ENCODE data around the gene NMB. TPM values are rescaled to one million over a fixed set of nuclear protein-coding genes. Genes with fewer than 3 reads are reported as not detected.

NMB gene
- total RNA-seq, 1 donor from 2014 or later: 2.8 TPM

- Mint-ChIP-seq H3K27me3 (no peaks in the 10 kb centered on the region), H3K9me3 (peaks cover 19% of the 10 kb centered on the region), H3K4me1 (no peaks in the 10 kb centered on the region), H3K36me3 (ENCODE audit: low read depth) (peaks cover 47% of the 10 kb centered on the region), H3K27ac (no peak overlapping the region), H3K4me3 (no peak overlapping the region)
- intact Hi-C loops (cut with micrococcal nuclease): no loop called here
- DNase-seq: no peak
Measured at GRCh38 chr15:84621358-84621979, 36.5 kb downstream of the NMB start.

DNA sequence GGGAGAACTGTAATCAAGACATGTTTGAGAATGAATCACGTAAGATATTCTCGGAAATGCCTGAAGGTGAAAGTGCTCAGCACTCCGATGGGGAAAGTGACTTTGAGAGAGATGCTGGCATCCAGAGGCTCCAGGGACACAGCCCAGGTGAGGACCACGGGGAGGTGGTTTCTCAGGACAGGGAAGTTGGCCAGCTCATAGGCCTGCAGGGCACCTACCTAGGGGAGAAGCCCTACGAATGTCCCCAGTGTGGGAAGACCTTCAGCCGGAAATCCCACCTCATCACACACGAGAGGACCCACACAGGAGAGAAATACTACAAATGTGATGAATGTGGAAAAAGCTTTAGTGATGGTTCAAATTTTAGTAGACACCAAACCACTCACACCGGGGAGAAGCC, 37.4 kb downstream of the NMB start:
- peaks cover under 1% of the 10 kb centered on the region for H3K4me1 Mint-ChIP-seq
- H3K4me3 Mint-ChIP-seq: no peak overlapping the region
- no peak overlapping the region for H3K27ac Mint-ChIP-seq
- H3K36me3 Mint-ChIP-seq (ENCODE audit: low read depth): peaks cover 50% of the 10 kb centered on the region
- intact Hi-C loops (cut with micrococcal nuclease): no loop called here
- peaks cover 19% of the 10 kb centered on the region for H3K9me3 Mint-ChIP-seq
- DNase-seq: no peak
- no peaks in the 10 kb centered on the region for H3K27me3 Mint-ChIP-seq

DNA sequence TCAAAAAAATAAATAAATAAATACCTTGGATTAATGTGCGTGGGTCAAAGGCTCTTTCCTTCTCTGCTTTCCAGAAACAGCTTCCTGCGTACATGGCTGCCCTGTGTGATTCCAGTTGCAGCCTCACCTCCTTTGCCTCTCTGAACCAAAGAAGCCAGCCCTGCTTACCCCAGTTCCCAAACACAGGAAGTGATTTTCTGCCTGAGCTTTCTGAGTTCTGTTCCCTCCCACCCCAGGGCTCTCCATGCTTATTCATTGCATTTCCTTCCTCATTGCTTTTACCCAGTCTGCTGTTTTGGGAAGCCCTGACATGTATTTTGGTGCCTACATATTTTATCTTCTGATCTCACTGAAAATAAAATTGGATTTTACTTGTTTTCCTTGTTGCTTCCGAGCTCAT, 41.8 kb downstream of the NMB start:
- H3K36me3 Mint-ChIP-seq (ENCODE audit: low read depth): peaks cover 20% of the 10 kb centered on the region
- intact Hi-C loops (cut with micrococcal nuclease): no loop called here
- peaks cover 13% of the 10 kb centered on the region for H3K9me3 Mint-ChIP-seq
- no peak overlapping the region for H3K4me3 Mint-ChIP-seq
- H3K27ac Mint-ChIP-seq: no peak overlapping the region
- DNase-seq: no peak
- no peaks in the 10 kb centered on the region for H3K27me3 Mint-ChIP-seq
- H3K4me1 Mint-ChIP-seq: peaks cover 2% of the 10 kb centered on the region

DNA sequence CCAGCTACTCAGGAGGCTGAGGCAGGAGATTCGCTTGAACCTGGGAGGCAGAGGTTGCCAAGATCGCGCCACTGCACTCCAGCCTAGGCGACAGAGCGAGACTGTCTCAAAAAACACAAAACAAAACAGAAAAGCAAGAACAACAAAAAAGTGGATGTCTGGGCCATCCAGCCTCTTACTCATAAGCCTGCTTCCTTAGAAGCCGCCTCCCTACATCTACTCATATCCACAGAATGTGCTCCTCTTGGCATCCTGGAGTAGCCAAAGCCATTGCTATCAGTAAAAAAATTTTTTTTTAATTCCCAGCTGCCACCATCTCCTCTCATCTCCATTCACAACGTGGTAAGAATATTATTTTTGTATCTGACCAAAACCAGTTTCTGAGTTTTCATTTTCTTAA, 46.4 kb downstream of the NMB start:
- Mint-ChIP-seq H3K4me1 (peaks cover 2% of the 10 kb centered on the region), H3K4me3 (no peak overlapping the region), H3K27ac (no peak overlapping the region), H3K9me3 (no peaks in the 10 kb centered on the region), H3K36me3 (ENCODE audit: low read depth) (peaks cover 10% of the 10 kb centered on the region), H3K27me3 (no peaks in the 10 kb centered on the region)
- intact Hi-C loops (cut with micrococcal nuclease): no loop called here
- no peak for DNase-seq

GRCh38 chr15:84609818-84610525, 48.0 kb downstream of the NMB start:
- Mint-ChIP-seq H3K4me1 (peaks cover 10% of the 10 kb centered on the region), H3K4me3 (no peak overlapping the region), H3K27me3 (no peaks in the 10 kb centered on the region), H3K36me3 (ENCODE audit: low read depth) (peaks cover 13% of the 10 kb centered on the region), H3K27ac (no peak overlapping the region), H3K9me3 (no peaks in the 10 kb centered on the region)
- intact Hi-C loops (cut with micrococcal nuclease): no loop called here
- no peak for DNase-seq

GRCh38 chr15:84608707-84609284, 49.2 kb downstream of the NMB start:
- intact Hi-C loops (cut with micrococcal nuclease): no loop called here

GRCh38 chr15:84606653-84607120, 51.3 kb downstream of the NMB start:
- no peak for DNase-seq
- Mint-ChIP-seq H3K27me3 (no peaks in the 10 kb centered on the region), H3K27ac (no peak overlapping the region), H3K4me1 (peaks cover 17% of the 10 kb centered on the region), H3K4me3 (no peak overlapping the region), H3K36me3 (ENCODE audit: low read depth) (peaks cover 17% of the 10 kb centered on the region), H3K9me3 (no peaks in the 10 kb centered on the region)
- intact Hi-C loops (cut with micrococcal nuclease): no loop called here

More at GRCh38 chr15:84608707-84609284, 49.2 kb downstream of the NMB start:
- no peaks in the 10 kb centered on the region for H3K27me3 Mint-ChIP-seq
- no peak overlapping the region for H3K27ac Mint-ChIP-seq
- no peaks in the 10 kb centered on the region for H3K9me3 Mint-ChIP-seq
- peaks cover 17% of the 10 kb centered on the region for H3K36me3 Mint-ChIP-seq (ENCODE audit: low read depth)
- DNase-seq: no peak
- no peak overlapping the region for H3K4me3 Mint-ChIP-seq
- H3K4me1 Mint-ChIP-seq: peaks cover 15% of the 10 kb centered on the region

DNA sequence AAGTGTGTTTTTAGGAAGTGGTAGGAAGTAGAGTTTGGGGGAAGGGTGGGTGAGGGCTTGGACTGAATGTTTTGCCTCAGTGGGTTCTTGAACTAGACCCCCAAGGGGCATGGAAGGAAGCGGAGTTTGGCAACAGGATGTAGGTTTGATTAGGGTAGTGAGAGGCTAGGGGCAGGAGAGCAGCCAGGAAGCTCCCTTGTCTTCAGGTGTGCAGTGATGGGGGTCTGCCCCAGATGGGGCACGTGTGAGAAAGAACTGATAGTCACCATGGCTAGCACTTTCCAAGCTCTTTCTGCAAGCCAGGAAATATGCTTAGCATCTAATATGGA, 52.5 kb downstream of the NMB start:
- intact Hi-C loops (cut with micrococcal nuclease): no loop called here
- peak overlapping the region; percentile 73 for H3K27ac Mint-ChIP-seq

More for the DNA sequence above, 52.5 kb downstream of the NMB start:
- Mint-ChIP-seq H3K4me1 (peaks cover 20% of the 10 kb centered on the region), H3K4me3 (no peak overlapping the region), H3K9me3 (no peaks in the 10 kb centered on the region), H3K36me3 (ENCODE audit: low read depth) (peaks cover 17% of the 10 kb centered on the region), H3K27me3 (no peaks in the 10 kb centered on the region)
- DNase-seq: no peak

Other genes starting within 250 kb of the NMB start
- gene ZSCAN2, start 57.2 kb downstream of the NMB start, total RNA-seq: 6.8 TPM in 2 replicates
- 24.5 and 28.0 TPM in 2 replicates for gene WDR73, start 3.9 kb downstream of the NMB start, total RNA-seq
- 101 and 108 TPM in 2 replicates for gene SEC11A, start 57.9 kb upstream of the NMB start, total RNA-seq
- 30.0 and 30.6 TPM in 2 replicates for gene ZNF592, start 90.4 kb upstream of the NMB start, total RNA-seq
- 0.09 and 0.21 TPM in 2 replicates for gene ALPK3, start 159.2 kb upstream of the NMB start, total RNA-seq
- not detected in 2 replicates for gene SLC28A1, start 226.5 kb upstream of the NMB start, total RNA-seq